OCI-LY7 (cell line): Measurements from ENCODE around the gene S100B. TPM values are rescaled to one million over a fixed set of nuclear protein-coding genes. Genes with fewer than 3 reads are reported as not detected.

Source experiments
- BruUV-seq: library from RNA; stranded (reverse); fragments of 400-500 nt; replicated peaks from 2 replicates; lab custom pipeline; 2021; lab: Mats Ljungman, UMichigan
- CTCF ChIA-PET: fragments of 300-600 bp; sonication (Branson Sonifier 250); formaldehyde crosslinking; loops from one replicate; lab custom pipeline; 2022; ENCODE audit warnings: antibody characterized with exemption; ENCODE audit not compliant: unreplicated experiment; lab: Charles Lee
- POLR2A ChIA-PET: fragments of 300-600 bp; sonication (Branson Sonifier 250); formaldehyde crosslinking; loops from one replicate; lab custom pipeline; 2022; ENCODE audit warnings: antibody characterized with exemption; lab: Charles Lee
- DNase-seq: peaks from one replicate; pipeline ENCODE4 v3.0.0-alpha.2; 2015; ENCODE audit warnings: low spot score
- H2AFZ ChIP-seq: fragments of 200-600 bp; sonication (generic), shearing (Covaris generic); 2 replicates; pipeline ENCODE4 v1.6.1; 2014; ENCODE audit warnings: mild to moderate bottlenecking, antibody characterized with exemption, low read length, moderate library complexity
- H3K27ac ChIP-seq: fragments of 200-600 bp; sonication (generic); 2 replicates; pipeline ENCODE4 v1.5.1; 2014; ENCODE audit warnings: mixed run types, low read depth, mild to moderate bottlenecking, moderate library complexity, low read length, inconsistent platforms; ENCODE audit not compliant: poor library complexity, severe bottlenecking
- H3K36me3 ChIP-seq: fragments of 200-600 bp; sonication (generic); 2 replicates; pipeline ENCODE4 v1.6.1; 2014; ENCODE audit warnings: mild to moderate bottlenecking, antibody characterized with exemption, low read length, moderate library complexity, mixed read lengths; ENCODE audit not compliant: insufficient read depth
- H3K4me1 ChIP-seq: fragments of 200-600 bp; sonication (generic); 2 replicates; pipeline ENCODE4 v1.5.1; 2014; ENCODE audit warnings: mild to moderate bottlenecking, low read length; ENCODE audit not compliant: insufficient read depth, poor library complexity, severe bottlenecking
- H3K4me2 ChIP-seq: fragments of 200-600 bp; sonication (generic); 2 replicates; pipeline ENCODE4 v1.6.1; 2014; ENCODE audit warnings: mild to moderate bottlenecking, low read length
- H3K4me3 ChIP-seq: fragments of 200-600 bp; sonication (generic); 2 replicates; pipeline ENCODE4 v1.5.1; 2014; ENCODE audit warnings: mild to moderate bottlenecking, low read depth, low read length; ENCODE audit not compliant: poor library complexity, severe bottlenecking
- H3K79me2 ChIP-seq: fragments of 200-600 bp; sonication (generic); 2 replicates; pipeline ENCODE4 v1.6.1; 2016; ENCODE audit warnings: low read depth, mild to moderate bottlenecking, low read length, moderate library complexity, mixed read lengths; ENCODE audit not compliant: insufficient read depth
- H3K9me2 ChIP-seq: fragments of 200-600 bp; sonication (generic); 2 replicates; pipeline ENCODE4 v1.6.1; 2016; ENCODE audit warnings: mild to moderate bottlenecking, low read length, mixed read lengths; ENCODE audit not compliant: insufficient read depth
- H3K9me3 ChIP-seq: fragments of 200-600 bp; sonication (generic); 2 replicates; pipeline ENCODE4 v1.6.1; 2014; ENCODE audit warnings: mild to moderate bottlenecking, mixed run types, low read length, mixed read lengths
- H4K20me1 ChIP-seq: fragments of 200-600 bp; sonication (generic); 2 replicates; pipeline ENCODE4 v1.6.1; 2014; ENCODE audit warnings: mild to moderate bottlenecking, antibody characterized with exemption, low read length, moderate library complexity, mixed read lengths; ENCODE audit not compliant: insufficient read depth
- CTCF ChIP-seq: fragments of 200-600 bp; sonication (generic); conservative IDR thresholded peaks from 2 replicates; pipeline ENCODE4 v1.5.1; 2014; ENCODE audit warnings: mild to moderate bottlenecking, antibody characterized with exemption, low read length, moderate library complexity, mixed read lengths
- EZH2phosphoT487 ChIP-seq: fragments of 200-600 bp; sonication (generic); IDR thresholded peaks from 2 replicates; pipeline ENCODE4 v1.6.1; 2018; ENCODE audit warnings: low read depth, borderline replicate concordance, mild to moderate bottlenecking, mixed run types, antibody characterized with exemption, low read length, moderate library complexity, mixed read lengths
- intact Hi-C: fragments of 100-400 bp; cut with micrococcal nuclease; formaldehyde crosslinking; loops from one replicate; pipeline ENCODE4 v1.10.0; 2022; ENCODE audit not compliant: unreplicated experiment
- total RNA-seq, 2 experiments: library from RNA; depleted of rRNA in 1 of 2; stranded (reverse); fragments of >200 nt in 1 of 2; shearing (Covaris generic) in 1 of 2; gene quantifications; 2 replicates each; pipeline ENCODE4 v1.2.3, GENCODE V29; 2014 to 2022

S100B gene
- total RNA-seq, 2 experiments from 2014 or later = not detected

DNA sequence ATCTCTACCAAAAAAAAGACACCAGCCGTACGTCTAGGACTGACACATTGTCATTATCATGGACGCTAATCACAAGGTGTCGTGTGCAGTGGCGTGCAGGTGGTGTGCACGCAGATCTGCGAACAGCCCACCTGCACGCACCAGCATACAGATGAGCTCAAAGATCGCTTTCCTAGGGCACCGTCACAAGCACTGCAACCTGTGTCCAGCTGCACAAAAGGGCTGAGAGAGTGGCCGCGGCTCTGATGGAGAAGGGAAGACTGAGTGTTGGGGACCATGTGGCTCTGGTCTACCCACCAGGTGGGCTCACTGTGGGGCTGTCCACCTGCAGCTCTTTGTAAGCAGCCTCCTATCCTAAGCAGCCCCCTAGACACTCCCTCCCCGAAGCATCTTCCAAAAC, 50.9 kb downstream of the S100B start:
- Histone ChIP-seq H3K79me2 (no peaks in the 10 kb centered on the region), H3K4me3 (no peak overlapping the region), H4K20me1 (no peaks in the 10 kb centered on the region), H3K36me3 (no peaks in the 10 kb centered on the region), H3K27ac (no peak overlapping the region), H3K4me2 (no peak overlapping the region), H3K4me1 (peaks cover 31% of the 10 kb centered on the region), H2AFZ (no peak overlapping the region), H3K9me2 (no peaks in the 10 kb centered on the region), H3K9me3 (no peaks in the 10 kb centered on the region)
- DNase-seq = no peak
- intact Hi-C loops = no loop called here
- TF ChIP-seq CTCF (no peak), EZH2phosphoT487 (no peak)
- ChIA-PET POLR2A (no interaction called here), CTCF (no interaction called here)
- BruUV-seq = no TSS peak

DNA sequence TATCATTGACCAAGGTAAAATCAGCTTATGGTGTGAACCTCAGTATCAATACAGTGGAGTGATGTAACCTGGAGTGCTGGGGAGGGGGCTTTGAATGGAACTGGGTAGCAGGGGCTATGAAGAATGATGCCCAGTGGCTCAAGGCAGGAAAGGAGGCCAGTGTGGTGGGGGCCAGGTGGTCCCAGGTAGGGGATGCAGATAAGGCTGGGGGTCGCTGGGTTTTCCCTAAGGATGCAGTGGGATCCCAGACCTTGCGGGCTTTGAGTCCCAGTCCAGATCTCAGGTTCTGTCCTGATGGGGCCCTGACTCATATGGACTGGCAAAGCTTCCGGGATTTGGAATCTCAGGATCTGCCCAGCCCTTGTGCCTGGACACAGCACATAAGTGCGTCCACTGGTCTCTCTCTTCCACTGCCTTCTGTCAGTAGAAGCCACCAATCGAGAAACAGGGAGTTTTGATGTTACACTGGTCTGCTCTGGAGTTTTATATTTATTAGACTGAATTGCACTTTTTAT, 52.0 kb downstream of the S100B start:
- Histone ChIP-seq H3K9me2 (no peaks in the 10 kb centered on the region), H3K27ac (no peak overlapping the region), H3K36me3 (peaks cover 7% of the 10 kb centered on the region), H3K4me1 (peaks cover 22% of the 10 kb centered on the region), H3K79me2 (no peaks in the 10 kb centered on the region), H3K9me3 (no peaks in the 10 kb centered on the region), H4K20me1 (no peaks in the 10 kb centered on the region), H3K4me3 (no peak overlapping the region), H3K4me2 (no peak overlapping the region), H2AFZ (no peak overlapping the region)
- DNase-seq = no peak
- TF ChIP-seq CTCF = no peak
- no peak for TF ChIP-seq EZH2phosphoT487
- ChIA-PET POLR2A (no interaction called here), CTCF (no interaction called here)
- BruUV-seq = no TSS peak
- intact Hi-C loops = no loop called here

- no peaks in the 10 kb centered on the region for H4K20me1 ChIP-seq
- ChIA-PET CTCF (no interaction called here), POLR2A (interaction anchor here (0.6 kb wide), 1 partner anchor 152 kb away, joined by 3 read pairs; no protein-coding TSS in a partner anchor)
- no peak overlapping the region for H3K4me3 ChIP-seq
- no peak for DNase-seq
- peaks cover 7% of the 10 kb centered on the region for H3K36me3 ChIP-seq
- intact Hi-C loops = no loop called here
- TF ChIP-seq CTCF = no peak
- no peak for TF ChIP-seq EZH2phosphoT487
- no peaks in the 10 kb centered on the region for H3K9me2 ChIP-seq
- peaks cover 22% of the 10 kb centered on the region for H3K4me1 ChIP-seq
- no peak overlapping the region for H3K27ac ChIP-seq
- no peaks in the 10 kb centered on the region for H3K79me2 ChIP-seq
- H3K4me2 ChIP-seq = peak overlapping the region; percentile 60
- no TSS peak for BruUV-seq
- no peaks in the 10 kb centered on the region for H3K9me3 ChIP-seq
- H2AFZ ChIP-seq = peak overlapping the region; percentile 64; the same call in 1 of the 2 replicates
These were observed 52.6 kb downstream of the S100B start for GRCh38 chr21:46552274-46552673.
